ENCODE results near the gene VAX1. TPM values are rescaled to one million over a fixed set of nuclear protein-coding genes. Genes with fewer than 3 reads are reported as not detected.
"Not testable (repeated sequence)": the region's sequence is repeated elsewhere in the genome, so short reads cannot be mapped to it uniquely, and the experiment has no call there.

Gene VAX1
- not detected for polyA plus RNA-seq (2012; ENCODE audit: insufficient read depth, insufficient read length)

- no peak for DNase-seq (ENCODE audit: low read depth, low spot score)
- no peak within 1 kb of the TSS for H3K4me3 ChIP-seq (ENCODE audit: low read length)
These were observed at the start of gene VAX1 for GRCh38 chr10:117137911-117138642. Gene VAX1, minus strand, starts transcription at chr10:117138270. Its CDS starts 214 bp downstream, at chr10:117138056.

DNA sequence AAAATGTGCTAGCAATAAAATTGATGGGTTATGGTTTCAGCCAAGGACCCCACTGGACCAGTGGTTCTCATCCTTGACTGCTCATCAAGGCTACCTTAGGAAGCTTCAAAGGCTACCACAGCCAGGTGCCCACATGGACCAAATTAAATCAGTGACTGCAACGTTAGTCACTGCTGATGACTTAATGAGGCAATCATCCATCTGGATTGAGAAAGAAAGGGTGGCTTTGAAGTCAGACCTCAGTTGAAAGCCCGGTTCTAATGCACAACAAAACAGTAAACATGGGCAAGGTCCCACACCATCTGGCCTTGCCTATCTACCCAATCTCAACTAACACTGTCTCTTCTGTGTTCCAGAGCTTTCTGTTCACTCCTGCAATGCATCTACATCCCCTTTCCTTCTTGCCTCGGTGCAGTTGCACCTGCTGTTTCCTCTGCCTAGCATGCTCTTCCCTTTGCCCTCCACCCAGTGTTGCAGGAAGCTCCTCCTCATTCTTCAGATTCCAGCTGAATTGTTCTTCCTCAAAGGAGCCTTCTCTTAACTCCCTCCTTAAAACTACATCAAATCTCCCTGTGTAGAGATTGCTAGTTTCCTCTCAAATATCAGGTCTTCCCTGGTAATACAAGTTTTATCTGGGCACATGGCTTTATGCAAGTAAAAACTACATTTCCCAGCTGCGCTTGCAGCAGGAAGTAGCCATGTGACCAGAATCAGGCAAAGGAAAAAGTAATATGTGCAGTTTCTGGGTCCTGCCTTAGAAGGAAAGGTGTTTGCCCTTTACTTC lies 49.0 kb upstream of the VAX1 start:
- DNase-seq (ENCODE audit: low read depth, low spot score): peak; percentile 17
- H3K4me3 ChIP-seq (ENCODE audit: low read length): no peak overlapping the region

DNA sequence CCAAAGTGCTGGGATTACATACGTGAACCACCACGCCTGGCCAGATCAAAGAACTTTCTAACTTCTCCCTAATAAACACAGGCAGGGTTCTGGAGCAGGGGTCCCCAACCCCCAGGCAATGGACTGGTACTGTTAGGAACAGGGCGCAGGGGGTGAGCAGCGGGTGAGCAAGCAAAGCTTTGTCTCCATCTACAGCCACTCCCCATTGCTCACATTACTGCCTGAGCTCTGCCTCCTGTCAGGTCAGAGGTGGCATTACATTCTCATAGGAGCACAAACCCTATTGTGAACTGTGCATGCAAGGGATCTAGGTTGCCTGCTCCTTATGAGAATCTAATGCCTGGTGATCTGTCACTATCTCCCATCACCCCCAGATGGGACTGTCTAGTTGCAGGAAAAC lies 47.7 kb upstream of the VAX1 start:
- DNase-seq (ENCODE audit: low read depth, low spot score); H3K4me3 ChIP-seq (ENCODE audit: low read length): not testable (repeated sequence)

GRCh38 chr10:117184821-117185220 lies 46.8 kb upstream of the VAX1 start:
- no peak for DNase-seq (ENCODE audit: low read depth, low spot score)
- no peak overlapping the region for H3K4me3 ChIP-seq (ENCODE audit: low read length)

DNA sequence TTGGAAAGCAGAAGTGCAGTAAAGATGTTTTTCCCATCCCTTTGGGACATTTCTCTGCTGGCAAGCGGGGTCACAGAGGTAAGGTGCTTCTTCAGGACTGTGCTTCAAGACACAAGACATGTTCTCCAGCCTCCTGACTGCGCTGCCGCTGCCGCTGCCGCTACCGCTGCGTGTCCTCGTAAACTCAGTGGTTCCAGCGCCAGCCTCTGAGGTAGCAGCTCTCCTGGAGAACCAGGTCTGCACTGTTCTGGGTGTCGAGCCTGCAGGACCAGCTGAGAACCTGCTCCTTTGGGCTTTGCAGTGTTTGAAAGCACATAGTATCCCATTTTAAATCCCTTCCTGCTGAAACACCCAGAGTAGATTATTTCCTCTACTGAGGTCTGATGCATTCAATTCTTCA lies 46.2 kb upstream of the VAX1 start:
- DNase-seq (ENCODE audit: low read depth, low spot score): no peak
- no peak overlapping the region for H3K4me3 ChIP-seq (ENCODE audit: low read length)

DNA sequence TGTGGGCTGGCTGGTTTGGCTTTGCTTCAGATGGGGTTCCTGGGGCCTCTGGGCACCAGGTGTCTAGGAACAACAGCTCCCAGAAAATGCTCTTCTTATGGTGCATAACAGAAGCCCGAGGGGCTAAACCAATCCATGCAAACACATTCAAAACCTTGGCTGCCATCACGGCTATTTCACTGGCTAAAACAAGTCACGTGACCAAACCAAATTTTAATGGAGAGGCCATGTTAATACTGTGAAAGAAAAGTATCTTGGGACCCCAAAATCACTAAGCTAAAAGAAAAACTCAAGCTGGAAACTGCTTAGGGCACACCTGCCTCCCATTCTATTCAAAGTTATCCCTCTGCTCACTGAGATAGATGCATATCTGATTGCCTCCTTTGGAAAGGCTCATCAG lies 40.1 kb upstream of the VAX1 start:
- H3K4me3 ChIP-seq (ENCODE audit: low read length): no peak overlapping the region
- DNase-seq (ENCODE audit: low read depth, low spot score): no peak

DNA sequence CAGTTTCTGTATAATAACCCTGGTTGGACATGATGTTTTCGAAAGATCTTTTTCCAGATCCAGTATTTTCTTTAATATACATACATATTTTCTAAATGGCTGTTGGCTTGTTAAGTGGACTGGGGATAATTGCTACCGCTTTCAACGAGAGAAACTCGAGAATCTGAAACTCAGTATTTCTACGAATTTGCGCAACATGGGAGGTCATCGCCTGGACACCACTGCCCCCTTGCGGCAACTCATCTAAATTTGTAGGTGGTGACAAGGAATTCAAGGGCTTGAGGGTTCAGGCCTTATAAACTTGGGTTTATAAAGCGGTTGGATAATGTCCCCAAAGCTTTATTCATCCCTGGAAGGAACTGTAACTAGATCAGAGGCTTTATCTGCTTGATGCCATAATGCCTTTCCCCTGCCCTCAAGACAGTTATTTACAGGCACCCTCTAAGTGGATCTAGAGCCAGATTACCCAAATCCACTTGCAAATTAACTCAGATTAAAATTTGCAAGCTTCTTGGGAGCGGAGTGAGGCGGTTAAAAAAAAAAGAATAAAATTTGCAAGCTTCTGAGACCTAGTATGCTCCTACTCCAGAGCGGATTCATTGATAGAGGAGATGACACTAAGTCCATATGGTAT lies 37.9 kb upstream of the VAX1 start:
- peak; percentile 70 for DNase-seq (ENCODE audit: low read depth, low spot score)
- H3K4me3 ChIP-seq (ENCODE audit: low read length): peak overlapping the region; percentile 38; the same call in 1 of the 2 replicates

GRCh38 chr10:117175215-117175900 lies 37.3 kb upstream of the VAX1 start:
- DNase-seq (ENCODE audit: low read depth, low spot score): no peak
- H3K4me3 ChIP-seq (ENCODE audit: low read length): peak overlapping the region; percentile 38

DNA sequence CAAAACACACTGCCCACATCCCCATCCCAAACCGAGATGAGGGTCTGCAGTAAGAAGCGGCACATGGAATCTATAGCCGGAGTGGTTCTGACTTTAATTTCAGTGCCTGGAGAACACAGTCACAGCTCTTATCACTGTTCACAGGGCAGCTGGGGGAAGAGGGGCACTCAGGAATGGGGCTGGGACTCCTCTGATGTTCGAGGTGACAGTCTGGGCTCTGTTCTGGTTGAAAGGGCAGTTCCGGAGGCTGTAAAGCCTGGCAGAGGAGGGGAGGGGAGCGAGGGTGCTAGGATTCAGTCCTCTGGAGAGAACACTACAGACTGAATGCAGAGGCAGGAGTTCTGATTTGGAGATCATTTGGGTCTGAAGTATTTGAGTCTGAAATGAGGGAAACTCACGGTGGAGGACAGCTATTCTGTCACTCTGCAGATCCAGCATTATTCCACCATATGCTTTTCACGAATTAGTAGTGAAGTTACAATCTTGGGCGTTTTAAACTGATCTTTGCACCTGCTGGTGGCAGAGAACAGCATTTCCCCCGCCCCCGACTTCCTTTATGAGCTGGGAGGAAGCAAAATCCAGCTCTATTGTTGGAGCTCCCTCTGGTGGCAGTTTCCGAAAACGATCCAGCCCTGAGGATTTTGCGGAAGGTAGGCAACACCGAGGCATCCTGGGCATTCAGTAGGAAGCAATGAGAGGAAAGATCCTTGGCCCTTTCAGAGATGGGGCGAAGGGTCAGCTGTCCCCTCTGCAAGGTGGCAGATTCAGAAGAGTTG lies 36.6 kb upstream of the VAX1 start:
- H3K4me3 ChIP-seq (ENCODE audit: low read length): peak overlapping the region; percentile 38
- peak; percentile 87 for DNase-seq (ENCODE audit: low read depth, low spot score)

DNA sequence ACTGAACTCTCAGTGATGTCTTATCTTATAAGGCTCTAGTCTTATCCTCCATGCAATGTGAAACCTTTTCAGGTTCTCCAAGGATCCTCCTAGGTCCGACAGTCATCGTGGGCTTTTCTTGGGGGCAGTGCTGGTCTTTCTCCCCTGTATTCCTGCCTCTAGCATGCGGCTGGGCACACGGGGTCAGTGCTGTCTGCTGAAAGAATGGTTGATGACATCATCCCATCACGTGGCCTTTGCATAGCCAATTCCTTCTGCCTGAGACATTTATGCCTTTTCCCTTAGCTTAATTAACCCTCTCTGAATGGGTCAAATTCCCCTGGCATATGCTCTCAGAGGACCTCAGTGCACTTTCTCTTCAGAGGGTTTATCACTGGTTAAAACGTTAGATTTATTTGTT lies 32.2 kb upstream of the VAX1 start:
- no peak overlapping the region for H3K4me3 ChIP-seq (ENCODE audit: low read length)
- no peak for DNase-seq (ENCODE audit: low read depth, low spot score)

DNA sequence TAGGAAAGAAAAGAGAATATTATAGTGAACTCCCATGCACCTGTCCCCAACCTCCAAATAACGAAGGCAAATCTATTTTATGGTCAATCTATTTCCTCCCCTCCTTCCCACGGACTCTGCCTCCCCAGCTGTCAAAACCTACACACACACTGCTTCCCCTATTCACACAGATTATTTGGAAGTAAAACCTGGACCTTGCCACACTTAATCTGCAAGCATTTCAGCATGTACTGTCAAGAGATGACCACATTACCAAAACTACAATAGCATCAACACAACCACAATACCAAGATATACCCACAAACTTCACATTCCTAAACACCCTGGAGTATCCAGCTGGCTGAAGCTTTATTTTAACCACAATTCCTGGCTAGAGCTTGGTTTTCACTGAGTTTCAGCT lies 31.4 kb upstream of the VAX1 start:
- no peak overlapping the region for H3K4me3 ChIP-seq (ENCODE audit: low read length)
- DNase-seq (ENCODE audit: low read depth, low spot score): no peak

GRCh38 chr10:117168729-117169128 lies 30.7 kb upstream of the VAX1 start:
- no peak overlapping the region for H3K4me3 ChIP-seq (ENCODE audit: low read length)
- no peak for DNase-seq (ENCODE audit: low read depth, low spot score)

- H3K4me3 ChIP-seq (ENCODE audit: low read length): peak overlapping the region; percentile 26
- DNase-seq (ENCODE audit: low read depth, low spot score): peak; percentile 10
These were observed 30.0 kb upstream of the VAX1 start for GRCh38 chr10:117167789-117168674.

GRCh38 chr10:117167346-117167788 lies 29.3 kb upstream of the VAX1 start:
- H3K4me3 ChIP-seq (ENCODE audit: low read length): no peak overlapping the region
- no peak for DNase-seq (ENCODE audit: low read depth, low spot score)

- DNase-seq (ENCODE audit: low read depth, low spot score): no peak
- no peak overlapping the region for H3K4me3 ChIP-seq (ENCODE audit: low read length)
These were observed 28.6 kb upstream of the VAX1 start for GRCh38 chr10:117166418-117167345.

DNA sequence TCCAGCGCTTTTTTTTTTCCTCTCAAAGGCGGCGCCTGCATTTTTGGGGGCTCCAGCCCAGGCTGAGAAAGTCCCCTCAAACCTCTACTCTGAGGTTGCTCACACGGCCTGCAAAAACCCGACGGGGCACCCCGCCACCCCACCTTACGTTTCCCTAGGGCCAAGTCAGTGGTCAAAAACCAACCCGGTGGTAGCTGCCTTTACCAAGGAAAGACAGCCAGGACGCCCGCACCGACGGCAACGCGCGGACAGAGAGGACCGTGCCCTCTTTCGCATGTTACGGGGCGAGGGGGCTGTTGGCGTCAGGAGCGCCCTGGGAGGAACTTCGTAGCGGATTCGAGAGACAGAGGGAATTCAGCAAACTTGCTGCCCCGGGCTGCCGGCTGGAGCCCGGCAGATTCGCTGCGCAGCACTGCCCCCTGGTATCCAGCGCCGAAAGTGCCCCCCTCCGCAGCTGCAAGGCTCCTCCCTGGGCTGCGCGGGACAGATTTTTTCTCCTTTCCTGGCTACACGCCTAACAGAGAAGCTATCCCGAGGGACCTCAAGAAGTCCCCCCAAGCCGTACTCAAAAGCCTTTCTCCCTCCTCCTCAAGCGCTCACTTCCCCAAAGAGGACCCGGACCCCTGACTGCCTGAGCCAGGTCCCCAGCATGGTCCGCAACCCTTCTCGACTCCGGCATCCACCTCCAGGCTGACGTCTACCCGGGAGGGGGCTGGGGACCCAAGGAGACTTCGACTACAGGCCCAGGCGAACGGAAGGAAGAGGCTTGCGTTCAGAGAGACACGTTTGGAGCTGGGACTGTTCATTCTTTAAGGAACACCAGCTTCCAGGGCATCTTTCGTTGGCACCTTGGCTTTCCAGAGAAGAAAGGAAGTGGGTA lies 27.7 kb upstream of the VAX1 start:
- H3K4me3 ChIP-seq (ENCODE audit: low read length): no peak overlapping the region
- DNase-seq (ENCODE audit: low read depth, low spot score): no peak
